HG03064 (cell line): ENCODE data around the gene TIMP1.

Experiments
- ATAC-seq: cut with Tn5 transposase; IDR thresholded peaks from one replicate; pipeline ENCODE4 v1.9.1; 2021; ENCODE audit warnings: low read depth; ENCODE audit not compliant: unreplicated experiment

The TIMP1 gene

GRCh38 chrX:47573341-47574075, 8.7 kb upstream of the TIMP1 start:
- ATAC-seq: no peak

- ATAC-seq: no peak
These were observed 8.1 kb upstream of the TIMP1 start for GRCh38 chrX:47574076-47574546.

GRCh38 chrX:47574547-47575301, 7.5 kb upstream of the TIMP1 start:
- ATAC-seq: no peak

- ATAC-seq: no peak
These were observed 6.0 kb upstream of the TIMP1 start for GRCh38 chrX:47576021-47576898.

GRCh38 chrX:47577424-47577823, 4.8 kb upstream of the TIMP1 start:
- ATAC-seq: no peak

GRCh38 chrX:47577901-47578300, 4.3 kb upstream of the TIMP1 start:
- no peak for ATAC-seq

- no peak for ATAC-seq
These were observed 3.5 kb upstream of the TIMP1 start for GRCh38 chrX:47578692-47579091.

- ATAC-seq: no peak
These were observed 2.7 kb upstream of the TIMP1 start for GRCh38 chrX:47579537-47579936.

GRCh38 chrX:47583240-47583861, 1.1 kb downstream of the TIMP1 start:
- ATAC-seq: no peak

GRCh38 chrX:47584714-47585113, 2.5 kb downstream of the TIMP1 start:
- no peak for ATAC-seq

- ATAC-seq: no peak
These were observed 3.0 kb downstream of the TIMP1 start for GRCh38 chrX:47585273-47585672.

- no peak for ATAC-seq
These were observed 4.0 kb downstream of the TIMP1 start for GRCh38 chrX:47586043-47586787.

- ATAC-seq: no peak
These were observed 5.1 kb downstream of the TIMP1 start for GRCh38 chrX:47587091-47587891.

GRCh38 chrX:47587906-47588735, 5.9 kb downstream of the TIMP1 start:
- ATAC-seq: no peak

GRCh38 chrX:47590984-47591383, 8.7 kb downstream of the TIMP1 start:
- no peak for ATAC-seq

GRCh38 chrX:47593522-47593921, 11.3 kb downstream of the TIMP1 start:
- ATAC-seq: no peak

- no peak for ATAC-seq
These were observed 13.5 kb downstream of the TIMP1 start for GRCh38 chrX:47595716-47596251.

GRCh38 chrX:47596256-47596655, 14.0 kb downstream of the TIMP1 start:
- ATAC-seq: no peak
